KMS-11 (cell line): Measurements from ENCODE around the gene DUOXA1.

Source experiments
- H2AFZ ChIP-seq: fragments of 200-600 bp; sonication (generic); 2 replicates; pipeline ENCODE4 v1.6.1; 2016; ENCODE audit warnings: antibody characterized with exemption, mixed run types, low read depth
- H3K27ac ChIP-seq: fragments of 200-600 bp; sonication (generic); 2 replicates; pipeline ENCODE4 v1.6.1; 2016; ENCODE audit warnings: mild to moderate bottlenecking, mixed run types
- H3K27me3 ChIP-seq: fragments of 200-600 bp; sonication (generic); 2 replicates; pipeline ENCODE4 v1.6.1; 2017; ENCODE audit warnings: mild to moderate bottlenecking, low read depth, mixed run types, moderate library complexity; ENCODE audit not compliant: insufficient read depth
- H3K36me3 ChIP-seq: fragments of 200-600 bp; sonication (generic); 2 replicates; pipeline ENCODE4 v1.6.1; 2017; ENCODE audit warnings: mild to moderate bottlenecking, mixed run types; ENCODE audit not compliant: insufficient read depth
- H3K4me1 ChIP-seq: fragments of 200-600 bp; sonication (generic); 2 replicates; pipeline ENCODE4 v1.6.1; 2016; ENCODE audit warnings: mild to moderate bottlenecking, low read depth, mixed run types; ENCODE audit not compliant: poor library complexity, severe bottlenecking
- H3K4me2 ChIP-seq: fragments of 200-600 bp; sonication (generic); 2 replicates; pipeline ENCODE4 v1.7.0; 2016; ENCODE audit warnings: mild to moderate bottlenecking, mixed run types
- H3K4me3 ChIP-seq: fragments of 200-600 bp; sonication (generic); IDR thresholded peaks from 2 replicates; pipeline ENCODE4 v1.6.1; 2017; ENCODE audit warnings: low read depth, low read length, mixed read lengths; ENCODE audit not compliant: insufficient read depth
- H3K79me2 ChIP-seq: fragments of 200-600 bp; sonication (generic); 2 replicates; pipeline ENCODE4 v1.6.1; 2016; ENCODE audit warnings: low read depth, mixed run types; ENCODE audit not compliant: insufficient read depth
- H3K9ac ChIP-seq: fragments of 200-600 bp; sonication (generic); 2 replicates; pipeline ENCODE4 v1.6.1; 2016; ENCODE audit warnings: mild to moderate bottlenecking, mixed run types
- H4K20me1 ChIP-seq: fragments of 200-600 bp; sonication (generic); 2 replicates; pipeline ENCODE4 v1.6.1; 2016; ENCODE audit warnings: mild to moderate bottlenecking, mixed run types; ENCODE audit not compliant: insufficient read depth
- TF ChIP-seq, protein P1 (sequence below): fragments of 200-600 bp; sonication (generic); conservative IDR thresholded peaks from 2 replicates; pipeline ENCODE4 v1.6.1; 2017; ENCODE audit warnings: low read depth, mild to moderate bottlenecking, antibody characterized with exemption, low read length, moderate library complexity, mixed read lengths

Gene DUOXA1

DNA sequence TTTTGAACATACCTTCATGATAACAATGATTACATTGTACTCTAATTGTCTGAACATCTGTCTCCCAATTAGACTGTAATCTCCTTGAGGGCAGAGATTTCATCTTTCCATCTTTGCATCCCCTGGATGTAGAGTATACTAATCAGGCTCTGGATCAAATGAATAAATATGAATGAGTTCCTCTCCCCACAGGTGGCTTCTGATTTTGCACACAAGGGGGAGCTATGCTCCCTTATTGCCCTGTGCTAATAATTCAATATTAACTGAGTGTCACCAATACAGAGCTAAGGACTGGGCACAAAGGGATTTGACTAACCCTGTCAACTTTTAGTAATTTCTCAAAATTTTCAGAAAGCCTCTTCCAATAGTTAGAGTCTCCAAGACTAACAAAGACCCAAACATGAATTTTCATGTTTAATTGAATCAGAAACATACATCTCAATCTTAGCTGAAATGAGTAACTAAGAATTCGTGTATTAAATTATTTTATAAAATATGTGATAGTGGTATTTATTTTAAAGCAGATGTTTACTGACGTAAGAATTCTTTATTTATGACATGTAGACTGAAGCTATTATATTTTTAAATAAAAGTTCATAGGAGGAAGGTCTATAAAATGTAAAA is 3.0 kb downstream of the DUOXA1 start:
- no peaks in the 10 kb centered on the region for H3K36me3 ChIP-seq
- H3K27ac ChIP-seq: no peak overlapping the region
- no peaks in the 10 kb centered on the region for H3K79me2 ChIP-seq
- H3K4me2 ChIP-seq: no peak overlapping the region
- no peak overlapping the region for H2AFZ ChIP-seq
- no peak overlapping the region for H3K4me3 ChIP-seq
- TF ChIP-seq, protein P1, sequence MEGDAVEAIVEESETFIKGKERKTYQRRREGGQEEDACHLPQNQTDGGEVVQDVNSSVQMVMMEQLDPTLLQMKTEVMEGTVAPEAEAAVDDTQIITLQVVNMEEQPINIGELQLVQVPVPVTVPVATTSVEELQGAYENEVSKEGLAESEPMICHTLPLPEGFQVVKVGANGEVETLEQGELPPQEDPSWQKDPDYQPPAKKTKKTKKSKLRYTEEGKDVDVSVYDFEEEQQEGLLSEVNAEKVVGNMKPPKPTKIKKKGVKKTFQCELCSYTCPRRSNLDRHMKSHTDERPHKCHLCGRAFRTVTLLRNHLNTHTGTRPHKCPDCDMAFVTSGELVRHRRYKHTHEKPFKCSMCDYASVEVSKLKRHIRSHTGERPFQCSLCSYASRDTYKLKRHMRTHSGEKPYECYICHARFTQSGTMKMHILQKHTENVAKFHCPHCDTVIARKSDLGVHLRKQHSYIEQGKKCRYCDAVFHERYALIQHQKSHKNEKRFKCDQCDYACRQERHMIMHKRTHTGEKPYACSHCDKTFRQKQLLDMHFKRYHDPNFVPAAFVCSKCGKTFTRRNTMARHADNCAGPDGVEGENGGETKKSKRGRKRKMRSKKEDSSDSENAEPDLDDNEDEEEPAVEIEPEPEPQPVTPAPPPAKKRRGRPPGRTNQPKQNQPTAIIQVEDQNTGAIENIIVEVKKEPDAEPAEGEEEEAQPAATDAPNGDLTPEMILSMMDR: peak; percentile 83
- no peaks in the 10 kb centered on the region for H4K20me1 ChIP-seq
- H3K4me1 ChIP-seq: no peaks in the 10 kb centered on the region
- no peak overlapping the region for H3K9ac ChIP-seq
- H3K27me3 ChIP-seq: no peaks in the 10 kb centered on the region

DNA sequence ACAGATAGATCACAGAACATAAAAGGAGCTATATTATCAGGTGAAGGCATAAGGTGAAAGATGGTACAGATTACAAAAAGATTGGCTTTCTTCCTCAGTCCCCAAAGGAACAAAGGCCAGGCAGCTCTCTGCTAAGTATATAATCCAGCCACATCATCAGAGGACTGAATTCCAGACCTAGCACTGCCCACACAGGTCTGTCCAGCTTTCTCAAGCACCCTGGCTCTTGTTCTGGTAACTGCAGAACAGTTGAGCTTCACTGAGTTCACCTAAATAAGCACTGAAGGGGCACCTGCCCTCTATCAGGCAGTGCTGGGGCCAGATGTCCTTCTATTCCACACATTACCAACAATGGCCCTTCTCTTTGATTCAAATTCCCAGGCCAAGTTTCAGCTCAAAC is 6.3 kb downstream of the DUOXA1 start:
- TF ChIP-seq, protein P1: no peak
- no peaks in the 10 kb centered on the region for H3K79me2 ChIP-seq
- no peaks in the 10 kb centered on the region for H3K4me1 ChIP-seq
- no peak overlapping the region for H3K27ac ChIP-seq
- no peak overlapping the region for H3K9ac ChIP-seq
- no peaks in the 10 kb centered on the region for H3K27me3 ChIP-seq
- no peak overlapping the region for H3K4me3 ChIP-seq
- no peaks in the 10 kb centered on the region for H4K20me1 ChIP-seq
- no peaks in the 10 kb centered on the region for H3K36me3 ChIP-seq
- no peak overlapping the region for H2AFZ ChIP-seq
- no peak overlapping the region for H3K4me2 ChIP-seq

DNA sequence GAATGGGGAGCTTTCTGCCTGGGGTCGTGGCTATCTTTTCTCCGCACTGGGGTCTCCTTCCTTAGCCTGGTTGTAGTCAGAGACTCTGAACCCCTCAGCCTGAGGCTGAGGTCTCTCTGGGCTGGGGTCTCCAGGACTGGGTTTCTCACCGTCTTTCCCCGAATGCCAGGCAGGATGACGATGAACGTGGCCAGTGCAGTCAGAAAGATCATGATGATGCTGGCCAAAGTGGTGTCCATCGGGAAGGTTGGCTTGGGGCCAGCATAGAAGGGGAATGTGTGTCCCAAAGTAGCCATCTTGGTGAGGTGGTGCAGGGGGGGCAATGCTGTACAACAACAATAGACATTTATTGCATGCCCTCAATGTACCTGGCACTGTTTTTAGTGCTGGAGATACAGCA is 7.0 kb downstream of the DUOXA1 start:
- no peak overlapping the region for H3K27ac ChIP-seq
- H3K27me3 ChIP-seq: no peaks in the 10 kb centered on the region
- H3K36me3 ChIP-seq: no peaks in the 10 kb centered on the region

DNA sequence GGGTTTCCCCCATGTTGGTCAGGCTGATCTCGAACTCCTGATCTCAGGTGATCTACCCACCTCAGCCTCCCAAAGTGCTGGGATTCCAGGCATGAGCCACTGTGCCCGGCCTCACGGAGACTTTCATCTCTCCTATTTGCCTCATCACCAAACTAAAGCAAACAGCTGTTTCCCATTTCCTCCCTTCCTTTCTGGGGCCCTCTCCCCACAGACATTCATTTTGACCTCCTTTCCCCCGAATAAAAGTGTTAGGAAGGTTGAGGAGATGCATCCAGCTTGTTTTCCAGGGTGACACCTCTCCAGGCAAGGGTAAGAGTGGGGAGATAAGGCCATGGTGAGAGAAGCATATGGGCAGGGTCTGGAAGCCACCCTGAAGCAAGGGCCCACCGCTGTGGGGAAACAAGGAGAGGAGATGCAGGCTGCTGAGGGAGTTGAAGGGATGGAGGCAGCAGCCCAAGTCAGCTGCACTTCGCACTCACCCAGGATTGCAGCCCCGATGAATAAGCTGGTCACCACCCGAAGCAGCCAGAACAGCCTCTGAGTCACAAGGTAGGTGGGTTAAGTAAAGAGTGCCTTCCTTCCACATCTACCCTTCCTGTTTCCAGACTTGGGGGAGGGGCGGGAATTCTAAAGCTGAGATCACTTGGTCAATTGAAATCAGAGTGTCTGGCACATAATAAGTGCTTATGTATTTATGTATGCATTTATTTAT is 7.8 kb downstream of the DUOXA1 start:
- Histone ChIP-seq H3K4me3 (no peak overlapping the region), H3K79me2 (no peaks in the 10 kb centered on the region), H2AFZ (no peak overlapping the region), H4K20me1 (no peaks in the 10 kb centered on the region), H3K27me3 (no peaks in the 10 kb centered on the region), H3K27ac (no peak overlapping the region), H3K4me2 (no peak overlapping the region), H3K36me3 (no peaks in the 10 kb centered on the region), H3K4me1 (no peaks in the 10 kb centered on the region), H3K9ac (no peak overlapping the region)
- TF ChIP-seq, protein P1: no peak

More for the DNA sequence above, 7.0 kb downstream of the DUOXA1 start:
- H3K4me2 ChIP-seq: no peak overlapping the region
- no peak overlapping the region for H3K9ac ChIP-seq
- TF ChIP-seq, protein P1: no peak
- H3K79me2 ChIP-seq: no peaks in the 10 kb centered on the region
- no peak overlapping the region for H3K4me3 ChIP-seq
- no peak overlapping the region for H2AFZ ChIP-seq
- no peaks in the 10 kb centered on the region for H3K4me1 ChIP-seq
- H4K20me1 ChIP-seq: no peaks in the 10 kb centered on the region
